ENCODE measurements around the gene ALOX15B. TPM values are rescaled to one million over a fixed set of nuclear protein-coding genes. Genes with fewer than 3 reads are reported as not detected.
A peak's percentile ranks its signal among the peaks of the same experiment; 100 is the strongest.
"Not testable (repeated sequence)": the region's sequence is repeated elsewhere in the genome, so short reads cannot be mapped to it uniquely, and the experiment has no call there.

ALOX15B gene
- total RNA-seq, 1 donor from 2014 or later, result 5.3 TPM

GRCh38 chr17:8041249-8041928, 2.5 kb downstream of the ALOX15B start:
- no peak for DNase-seq (ENCODE audit: low spot score)

GRCh38 chr17:8041979-8042378, 3.1 kb downstream of the ALOX15B start:
- no peak for DNase-seq (ENCODE audit: low spot score)

GRCh38 chr17:8044819-8045810, 6.3 kb downstream of the ALOX15B start:
- DNase-seq (ENCODE audit: low spot score), result no peak

- no peak for DNase-seq (ENCODE audit: low spot score)
Measured at GRCh38 chr17:8046306-8046928, 7.6 kb downstream of the ALOX15B start.

- no peak for DNase-seq (ENCODE audit: low spot score)
Measured at GRCh38 chr17:8046929-8047768, 8.3 kb downstream of the ALOX15B start.

GRCh38 chr17:8047769-8048110, 8.9 kb downstream of the ALOX15B start:
- no peak for DNase-seq (ENCODE audit: low spot score)

- no peak for DNase-seq (ENCODE audit: low spot score)
Measured at GRCh38 chr17:8048236-8048635, 9.4 kb downstream of the ALOX15B start.

GRCh38 chr17:8048736-8049135, 9.9 kb downstream of the ALOX15B start:
- no peak for DNase-seq (ENCODE audit: low spot score)

- DNase-seq (ENCODE audit: low spot score), result no peak
Measured at GRCh38 chr17:8051831-8052230, 13.0 kb downstream of the ALOX15B start.

- DNase-seq (ENCODE audit: low spot score), result no peak
Measured at GRCh38 chr17:8052256-8053252, 13.7 kb downstream of the ALOX15B start.

- no peak for DNase-seq (ENCODE audit: low spot score)
Measured at GRCh38 chr17:8053600-8053999, 14.7 kb downstream of the ALOX15B start.

GRCh38 chr17:8055851-8056231, 17.0 kb downstream of the ALOX15B start:
- no peak for DNase-seq (ENCODE audit: low spot score)

GRCh38 chr17:8056232-8056975, 17.5 kb downstream of the ALOX15B start:
- peak; percentile 74 for DNase-seq (ENCODE audit: low spot score)

GRCh38 chr17:8056976-8057625, 18.2 kb downstream of the ALOX15B start:
- no peak for DNase-seq (ENCODE audit: low spot score)

GRCh38 chr17:8057691-8058114, 18.8 kb downstream of the ALOX15B start:
- DNase-seq (ENCODE audit: low spot score), result no peak

GRCh38 chr17:8059131-8059530, 20.3 kb downstream of the ALOX15B start:
- DNase-seq (ENCODE audit: low spot score), result no peak

GRCh38 chr17:8060274-8060673, 21.4 kb downstream of the ALOX15B start:
- DNase-seq (ENCODE audit: low spot score), result peak; percentile 65

GRCh38 chr17:8061851-8062250, 23.0 kb downstream of the ALOX15B start:
- DNase-seq (ENCODE audit: low spot score), result not testable (repeated sequence)

- no peak for DNase-seq (ENCODE audit: low spot score)
Measured at GRCh38 chr17:8062435-8062806, 23.6 kb downstream of the ALOX15B start.
